Type B pancreatic cell (in vitro differentiated cells): Measurements from ENCODE around the gene FAM227A. TPM values are rescaled to one million over a fixed set of nuclear protein-coding genes. Genes with fewer than 3 reads are reported as not detected.

ENCODE experiments used
- DNase-seq: peaks from one replicate; pipeline ENCODE4 v3.0.0; 2021; ENCODE audit warnings: mixed read lengths; ENCODE audit not compliant: unreplicated experiment; ENCODE audit errors: extremely low spot score
- H3K27ac Mint-ChIP-seq: 2 replicates; pipeline ENCODE4 v1.8.0; 2021; ENCODE audit warnings: mild to moderate bottlenecking, mixed read lengths
- H3K27me3 Mint-ChIP-seq: 2 replicates; pipeline ENCODE4 v1.8.0; 2021; ENCODE audit warnings: mixed read lengths
- H3K36me3 Mint-ChIP-seq: 2 replicates; pipeline ENCODE4 v1.8.0; 2021; ENCODE audit warnings: mixed read lengths
- H3K4me1 Mint-ChIP-seq: one replicate; pipeline ENCODE4 v1.8.0; 2021; ENCODE audit warnings: mixed read lengths; ENCODE audit not compliant: unreplicated experiment
- H3K4me3 Mint-ChIP-seq: 2 replicates; pipeline ENCODE4 v1.8.0; 2021; ENCODE audit warnings: mild to moderate bottlenecking, mixed read lengths
- H3K9me3 Mint-ChIP-seq: 2 replicates; pipeline ENCODE4 v1.8.0; 2021; ENCODE audit warnings: mixed read lengths
- CTCF ChIP-seq: fragments of 200-600 bp; sonication (generic); conservative IDR thresholded peaks from 2 replicates; pipeline ENCODE4 v1.5.0; 2021; ENCODE audit warnings: antibody characterized with exemption, mild to moderate bottlenecking
- total RNA-seq: library from RNA; stranded (reverse); gene quantifications from 2 replicates; pipeline ENCODE4 v1.2.1, GENCODE V29; 2021; ENCODE audit warnings: low replicate concordance

The FAM227A gene
- total RNA-seq, 1 donor from 2014 or later, result 11.2 TPM

DNA sequence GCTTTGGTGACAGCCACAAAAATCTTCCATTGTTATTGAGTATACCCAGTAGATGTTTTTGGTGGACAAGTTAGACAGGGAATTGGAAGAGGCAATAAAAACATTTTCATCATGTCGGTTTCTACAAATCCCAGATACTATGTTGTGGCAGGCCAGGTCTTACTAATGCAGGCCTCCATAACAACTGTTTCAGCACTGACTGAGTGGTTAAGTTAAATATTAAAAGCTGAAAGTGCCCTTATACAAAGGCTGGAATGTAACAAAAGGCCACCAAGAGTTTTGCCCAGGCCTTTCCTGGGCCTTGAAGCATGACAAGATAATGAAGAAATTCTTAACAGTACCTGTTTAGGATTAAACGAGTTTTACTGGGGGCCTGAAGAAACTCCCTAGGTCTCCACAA, 115.5 kb downstream of the FAM227A start:
- Mint-ChIP-seq H3K27ac (no peak overlapping the region), H3K4me3 (no peak overlapping the region), H3K9me3 (peaks cover 4% of the 10 kb centered on the region), H3K4me1 (no peaks in the 10 kb centered on the region), H3K36me3 (peaks cover 8% of the 10 kb centered on the region), H3K27me3 (no peaks in the 10 kb centered on the region)
- DNase-seq, result no peak
- TF ChIP-seq CTCF, result no peak

DNA sequence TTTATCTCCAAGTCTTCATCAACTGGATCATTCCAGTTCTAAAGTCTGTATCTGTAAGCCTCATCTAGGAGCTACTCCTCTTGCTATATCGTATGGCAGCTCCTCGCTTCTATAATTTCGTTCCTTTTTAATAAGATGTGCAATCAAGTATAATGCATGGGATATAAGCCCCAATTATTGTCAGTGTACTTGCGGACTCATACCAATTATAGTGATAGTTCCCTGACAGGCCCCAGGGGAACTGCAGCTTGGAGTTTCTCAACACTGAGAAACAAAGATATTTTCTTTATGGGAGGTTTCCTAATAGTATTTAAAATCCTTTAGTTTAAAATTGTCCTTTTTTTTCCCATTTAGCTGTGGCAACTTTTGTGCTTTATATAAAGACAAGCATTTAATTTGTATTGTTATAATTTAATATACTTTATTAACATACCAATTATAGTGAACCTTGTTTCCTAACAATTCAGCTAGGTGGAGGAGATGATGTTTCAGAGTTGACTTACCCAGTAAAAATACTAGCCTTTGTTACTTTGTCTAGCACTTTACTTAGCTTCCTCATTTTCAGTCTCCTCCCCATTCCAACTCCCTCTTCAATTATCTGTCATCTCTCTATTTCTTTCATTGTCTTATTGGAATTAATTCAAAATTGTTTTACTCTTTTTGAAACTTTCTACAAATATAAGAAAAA, 124.8 kb downstream of the FAM227A start:
- Mint-ChIP-seq H3K27ac (no peak overlapping the region), H3K9me3 (no peaks in the 10 kb centered on the region), H3K36me3 (no peaks in the 10 kb centered on the region), H3K4me3 (no peak overlapping the region), H3K4me1 (no peaks in the 10 kb centered on the region), H3K27me3 (no peaks in the 10 kb centered on the region)
- DNase-seq, result no peak
- TF ChIP-seq CTCF, result no peak

Other genes starting within 250 kb of the FAM227A start
- 1.3 and 2.0 TPM in 2 replicates for gene KCNJ4, start 201.2 kb downstream of the FAM227A start, total RNA-seq
- 10.6 and 24.2 TPM in 2 replicates for gene KDELR3, start 188.3 kb downstream of the FAM227A start, total RNA-seq
- gene DDX17, start 150.1 kb downstream of the FAM227A start, total RNA-seq, result 377 and 531 TPM in 2 replicates
- 2.5 and 5.6 TPM in 2 replicates for gene DMC1, start 86.2 kb downstream of the FAM227A start, total RNA-seq
- gene CBY1, start 246 bp upstream of the FAM227A start, total RNA-seq, result 48.9 and 53.5 TPM in 2 replicates
- 80.8 and 91.6 TPM in 2 replicates for gene TOMM22, start 25.6 kb upstream of the FAM227A start, total RNA-seq
- gene JOSD1, start 44.6 kb upstream of the FAM227A start, total RNA-seq, result 43.4 and 51.8 TPM in 2 replicates
- gene GTPBP1, start 49.6 kb upstream of the FAM227A start, total RNA-seq, result 47.1 and 60.1 TPM in 2 replicates
- gene SUN2, start 99.6 kb upstream of the FAM227A start, total RNA-seq, result 43.5 and 70.5 TPM in 2 replicates
- gene DNAL4, start 137.8 kb upstream of the FAM227A start, total RNA-seq, result 23.9 and 31.5 TPM in 2 replicates
- gene NPTXR, start 187.6 kb upstream of the FAM227A start, total RNA-seq, result 5.9 and 6.9 TPM in 2 replicates
- 93.5 and 116 TPM in 2 replicates for gene CBX6, start 215.8 kb upstream of the FAM227A start, total RNA-seq